Measurements from ENCODE around the gene TMEM132D.

DNA sequence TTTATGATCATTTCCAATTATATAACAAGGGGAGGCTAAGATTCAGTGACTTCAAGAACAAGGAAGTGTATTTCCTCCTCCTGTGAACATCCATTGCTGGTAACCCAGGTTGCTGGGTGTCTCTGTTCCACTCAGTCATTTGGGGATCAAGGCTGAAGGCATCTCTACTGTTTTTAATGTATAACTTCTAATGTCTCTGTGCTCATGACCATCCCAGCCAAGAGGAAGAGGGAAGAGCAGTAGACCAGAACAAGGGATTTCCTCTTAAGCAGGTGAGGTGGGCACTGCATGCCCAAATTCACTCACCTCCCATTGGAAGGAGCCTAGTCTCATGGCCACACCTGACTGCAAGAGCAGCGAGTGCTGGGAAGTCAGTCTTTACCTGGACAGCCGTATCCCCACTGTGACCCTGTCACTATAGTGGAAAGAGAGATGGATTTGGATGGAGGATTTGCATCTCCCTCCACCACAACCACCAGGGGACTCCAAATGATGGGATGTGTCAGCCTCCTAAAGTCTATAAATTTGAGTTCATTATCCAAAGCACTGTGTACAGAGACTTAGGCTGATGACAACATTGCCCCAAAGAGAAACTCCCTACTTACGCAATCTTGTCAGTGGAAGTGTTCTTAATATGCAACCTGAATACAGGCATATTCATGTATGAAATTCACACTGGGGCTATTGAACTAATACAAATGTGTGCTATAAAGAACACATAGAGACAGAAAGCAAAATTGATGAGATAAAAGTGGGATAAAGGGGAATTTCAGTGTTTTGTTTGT, 368.7 kb downstream of the TMEM132D start:
- no peak for TF ChIP-seq POLR2AphosphoS5 (IDR thresholded peaks at IDR 0.05; ENCODE audit: insufficient read depth in 1 of 2, low read depth in 1 of 2)
- TF ChIP-seq, protein P1, sequence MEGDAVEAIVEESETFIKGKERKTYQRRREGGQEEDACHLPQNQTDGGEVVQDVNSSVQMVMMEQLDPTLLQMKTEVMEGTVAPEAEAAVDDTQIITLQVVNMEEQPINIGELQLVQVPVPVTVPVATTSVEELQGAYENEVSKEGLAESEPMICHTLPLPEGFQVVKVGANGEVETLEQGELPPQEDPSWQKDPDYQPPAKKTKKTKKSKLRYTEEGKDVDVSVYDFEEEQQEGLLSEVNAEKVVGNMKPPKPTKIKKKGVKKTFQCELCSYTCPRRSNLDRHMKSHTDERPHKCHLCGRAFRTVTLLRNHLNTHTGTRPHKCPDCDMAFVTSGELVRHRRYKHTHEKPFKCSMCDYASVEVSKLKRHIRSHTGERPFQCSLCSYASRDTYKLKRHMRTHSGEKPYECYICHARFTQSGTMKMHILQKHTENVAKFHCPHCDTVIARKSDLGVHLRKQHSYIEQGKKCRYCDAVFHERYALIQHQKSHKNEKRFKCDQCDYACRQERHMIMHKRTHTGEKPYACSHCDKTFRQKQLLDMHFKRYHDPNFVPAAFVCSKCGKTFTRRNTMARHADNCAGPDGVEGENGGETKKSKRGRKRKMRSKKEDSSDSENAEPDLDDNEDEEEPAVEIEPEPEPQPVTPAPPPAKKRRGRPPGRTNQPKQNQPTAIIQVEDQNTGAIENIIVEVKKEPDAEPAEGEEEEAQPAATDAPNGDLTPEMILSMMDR (IDR thresholded peaks at IDR 0.05), result no peak

Data from vagina (tissue), 2 donors.